CD4-positive, alpha-beta T cell treated with Interleukin-10 for 1 hour (primary cell): ENCODE results near the gene MIEN1.
"Not testable (repeated sequence)": the region's sequence is repeated elsewhere in the genome, so short reads cannot be mapped to it uniquely, and the experiment has no call there.

ENCODE experiments used
- DNase-seq: peaks from one replicate; pipeline ENCODE4 v3.0.0-alpha.2; 2020

Gene MIEN1

DNA sequence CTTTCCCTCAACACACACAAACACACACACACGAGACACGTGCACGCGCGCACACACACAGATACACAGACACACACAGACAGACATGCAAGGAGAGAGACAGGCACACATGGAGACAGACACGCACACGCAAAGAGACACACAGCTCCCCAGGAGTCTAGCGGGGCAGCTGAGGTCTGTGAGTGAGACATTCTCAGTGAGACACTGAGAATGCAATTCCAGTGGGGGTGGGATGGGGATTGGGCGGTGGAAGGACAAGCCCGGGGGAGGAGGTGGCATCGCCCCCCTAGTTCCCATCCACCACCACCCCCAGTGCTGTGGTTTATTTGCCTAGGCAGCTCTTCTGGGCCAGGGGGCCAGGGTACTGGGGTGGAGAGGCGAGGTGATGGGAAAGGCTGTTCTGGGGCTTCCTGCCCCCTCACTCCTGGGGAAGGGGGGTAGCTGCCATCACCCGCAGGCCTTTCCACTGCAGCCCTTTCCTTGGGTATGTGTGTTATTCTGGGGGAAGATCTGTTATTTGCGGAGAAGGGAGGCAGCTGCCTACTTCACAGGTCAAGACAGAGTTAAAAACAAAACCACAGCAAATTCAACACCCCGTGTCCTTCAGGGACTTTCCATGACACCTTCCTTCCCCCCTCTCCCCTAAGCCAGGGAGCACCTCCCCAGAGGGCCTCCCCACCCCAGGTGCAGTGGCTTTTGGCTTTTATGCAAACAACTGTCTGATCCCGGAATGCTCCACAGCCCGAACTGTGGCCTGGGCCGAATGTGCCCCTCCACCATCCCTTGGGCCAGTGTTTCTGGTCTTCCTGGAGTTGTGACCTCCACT is 25.4 kb upstream of the MIEN1 start:
- DNase-seq: peak; percentile 85

DNA sequence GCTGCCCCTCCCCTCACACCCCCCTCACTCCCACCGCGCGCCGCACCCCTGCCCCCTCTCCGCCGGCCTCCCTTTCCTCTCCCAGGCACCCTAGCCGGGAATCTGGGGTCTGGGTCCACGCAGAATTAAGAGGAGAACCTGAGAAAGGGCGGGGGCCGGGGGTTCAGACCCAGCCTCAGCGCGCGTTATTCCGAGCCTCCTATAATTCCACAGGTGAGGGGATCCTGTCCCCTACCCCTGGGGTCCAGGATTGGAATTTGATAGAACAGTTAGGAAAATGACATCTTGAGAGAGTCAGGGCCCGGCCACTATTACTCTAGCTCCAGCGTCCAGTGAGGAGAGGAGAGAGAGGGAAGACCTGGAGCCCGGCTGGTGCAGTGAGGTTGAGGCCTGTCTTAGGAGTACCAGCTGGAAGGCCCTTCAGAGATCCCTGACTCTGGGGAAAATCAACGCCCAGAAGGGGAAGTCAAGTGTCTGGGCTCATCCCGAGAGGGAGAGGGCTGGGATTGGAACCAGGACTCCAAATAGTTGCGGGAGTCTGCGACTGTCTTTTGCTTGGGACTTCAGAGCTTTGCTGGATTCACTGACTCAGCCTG is 24.7 kb upstream of the MIEN1 start:
- no peak for DNase-seq

DNA sequence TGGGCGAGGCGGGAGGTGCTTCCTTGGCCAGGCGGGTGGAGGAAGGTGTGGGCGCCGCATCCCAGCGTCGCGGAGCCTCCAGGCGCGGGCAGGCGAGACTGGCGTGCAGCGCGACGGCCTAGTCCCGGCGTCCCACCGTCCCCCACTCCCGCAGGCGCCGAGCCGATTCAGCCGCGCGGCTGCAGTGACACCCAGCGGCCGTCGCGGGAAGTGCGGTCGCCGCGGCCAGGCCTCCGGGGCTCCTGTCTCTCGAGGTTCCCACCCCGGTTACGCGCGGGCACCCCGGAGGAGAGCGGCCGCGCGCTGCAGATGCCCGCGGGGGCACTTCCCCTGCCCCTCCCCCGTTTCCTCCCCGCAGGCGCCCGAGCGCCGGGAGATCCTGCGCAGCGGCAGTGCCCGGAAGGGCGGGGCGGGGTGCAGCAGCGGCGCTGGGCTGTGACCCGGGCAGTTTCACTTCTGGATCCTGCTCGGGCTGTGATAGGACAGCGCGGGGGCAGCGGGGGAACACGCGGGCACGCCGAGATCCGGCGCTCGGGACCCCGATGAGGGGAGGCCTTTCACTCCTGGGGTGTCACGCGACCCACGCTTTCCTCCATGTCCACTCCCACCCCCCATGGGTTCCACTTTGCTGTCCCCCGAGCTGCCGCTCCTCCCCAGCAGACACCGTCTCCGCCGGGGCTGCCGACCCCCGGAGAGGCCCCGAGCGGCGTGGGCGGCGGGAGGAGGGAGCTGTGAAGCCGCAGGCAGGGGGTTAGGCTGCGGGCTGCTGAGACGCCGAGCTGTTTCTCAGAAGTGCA is 24.0 kb upstream of the MIEN1 start:
- DNase-seq: peak; percentile 99

DNA sequence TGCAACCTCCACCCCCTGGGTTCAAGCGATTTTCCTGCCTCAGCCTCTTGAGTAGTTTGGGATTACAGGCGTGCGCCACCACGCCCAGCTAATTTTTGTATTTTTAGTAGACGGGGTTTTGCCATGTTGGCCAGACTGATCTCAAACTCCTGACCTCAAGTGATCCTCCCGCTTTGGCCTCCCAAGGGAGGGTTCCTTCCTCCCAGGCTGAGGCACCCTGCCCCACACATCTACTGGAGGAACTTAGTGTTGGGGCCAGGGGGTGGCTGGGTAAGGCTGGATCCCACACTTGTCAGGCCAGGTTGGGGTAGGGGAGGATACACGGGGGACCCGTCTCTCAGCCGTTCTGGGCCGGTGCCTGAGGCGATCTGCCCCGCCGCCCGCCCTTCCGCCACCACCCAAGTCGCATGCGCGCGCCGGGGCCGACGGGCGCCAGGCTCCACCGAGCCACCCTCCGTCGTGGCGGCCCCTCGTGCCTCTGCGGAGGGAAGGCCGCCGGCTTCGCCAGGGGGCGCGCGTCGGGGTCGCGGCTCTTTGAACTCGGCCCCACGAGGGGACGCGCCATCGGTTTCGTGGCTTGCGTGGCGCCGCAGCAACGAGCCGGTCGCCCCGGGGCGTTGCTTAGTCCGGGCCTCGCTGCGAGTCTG is 23.3 kb upstream of the MIEN1 start:
- peak; percentile 82 for DNase-seq

- no peak for DNase-seq
These were observed 22.0 kb upstream of the MIEN1 start for GRCh38 chr17:39752241-39752881.

DNA sequence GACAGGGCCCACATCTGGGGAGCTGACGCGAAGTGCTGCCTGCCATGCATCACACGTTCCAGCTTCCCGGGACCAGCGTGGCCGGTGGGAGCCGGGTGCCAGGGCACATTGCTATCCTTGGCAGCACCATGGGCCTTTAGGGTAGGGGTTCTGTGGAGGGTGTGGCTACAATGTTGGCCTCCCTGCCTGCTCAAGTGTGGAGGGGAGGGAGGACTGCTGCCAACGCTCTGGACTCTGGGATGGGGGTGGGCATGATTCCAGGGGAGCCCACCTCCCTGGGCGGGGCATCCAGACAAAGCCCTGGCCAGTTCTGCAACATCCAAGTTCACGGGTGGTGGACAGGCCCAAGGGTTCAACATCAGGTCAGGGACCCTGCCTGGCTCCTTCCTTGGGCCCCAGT is 21.3 kb upstream of the MIEN1 start:
- no peak for DNase-seq

GRCh38 chr17:39751016-39751543 is 20.7 kb upstream of the MIEN1 start:
- DNase-seq: no peak

- no peak for DNase-seq
These were observed 20.0 kb upstream of the MIEN1 start for GRCh38 chr17:39750131-39751015.

- DNase-seq: not testable (repeated sequence)
These were observed 18.2 kb upstream of the MIEN1 start for GRCh38 chr17:39748444-39749034.

DNA sequence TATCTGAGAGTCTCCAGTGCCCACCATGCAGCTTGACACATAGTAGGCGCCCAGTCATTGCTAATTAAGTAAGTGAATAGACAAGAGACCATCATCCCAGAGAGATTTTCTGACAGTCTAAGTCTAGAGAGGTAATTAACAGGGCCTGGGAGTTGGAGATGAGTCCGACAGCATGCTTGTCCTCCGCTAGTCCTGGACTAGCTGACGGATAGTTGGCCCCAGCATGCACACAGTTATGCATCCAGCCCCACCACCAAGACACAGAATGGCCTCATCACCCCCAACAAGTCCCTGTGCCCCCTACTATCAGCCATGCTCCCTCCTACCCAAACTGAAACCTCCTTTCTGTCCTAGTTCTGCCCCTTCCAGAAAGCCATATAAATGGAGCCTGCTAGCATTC is 17.4 kb upstream of the MIEN1 start:
- DNase-seq: no peak

GRCh38 chr17:39746145-39746461 is 15.8 kb upstream of the MIEN1 start:
- no peak for DNase-seq

- DNase-seq: no peak
These were observed 15.2 kb upstream of the MIEN1 start for GRCh38 chr17:39745335-39746144.

DNA sequence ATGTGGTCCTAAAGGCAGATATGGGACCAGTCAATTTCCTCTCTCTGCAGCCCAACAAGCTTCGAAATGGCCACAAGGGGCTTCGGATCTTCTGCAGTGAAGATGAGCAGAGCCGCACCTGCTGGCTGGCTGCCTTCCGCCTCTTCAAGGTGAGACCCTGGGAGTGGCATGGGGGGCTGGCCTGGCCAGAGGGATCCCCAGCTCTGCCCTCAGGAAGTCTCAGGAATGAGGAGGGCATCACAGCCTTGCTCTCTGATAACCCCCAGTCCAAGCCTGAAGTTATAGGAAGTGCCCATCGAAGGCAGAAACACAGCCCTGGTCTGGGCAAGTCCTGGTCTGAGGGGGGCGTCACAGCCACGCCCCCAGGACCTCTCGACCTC is 14.5 kb upstream of the MIEN1 start:
- no peak for DNase-seq

GRCh38 chr17:39744075-39744835 is 13.9 kb upstream of the MIEN1 start:
- no peak for DNase-seq

DNA sequence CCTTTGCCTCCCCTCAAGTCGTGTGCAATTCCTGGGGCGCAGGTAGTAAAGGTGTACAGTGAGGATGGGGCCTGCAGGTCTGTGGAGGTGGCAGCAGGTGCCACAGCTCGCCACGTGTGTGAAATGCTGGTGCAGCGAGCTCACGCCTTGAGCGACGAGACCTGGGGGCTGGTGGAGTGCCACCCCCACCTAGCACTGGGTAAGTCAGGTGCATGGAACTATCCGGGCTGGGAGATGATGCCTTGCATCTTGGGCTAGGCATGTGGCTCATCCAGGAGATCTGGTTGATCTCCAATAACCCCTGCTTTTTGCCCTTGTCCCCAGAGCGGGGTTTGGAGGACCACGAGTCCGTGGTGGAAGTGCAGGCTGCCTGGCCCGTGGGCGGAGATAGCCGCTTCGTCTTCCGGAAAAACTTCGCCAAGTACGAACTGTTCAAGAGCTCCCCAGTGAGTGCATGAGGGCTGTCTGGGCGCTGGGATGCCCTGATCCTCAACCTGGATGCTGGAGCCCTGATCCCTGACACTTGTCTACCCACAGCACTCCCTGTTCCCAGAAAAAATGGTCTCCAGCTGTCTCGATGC is 12.6 kb upstream of the MIEN1 start:
- no peak for DNase-seq

DNA sequence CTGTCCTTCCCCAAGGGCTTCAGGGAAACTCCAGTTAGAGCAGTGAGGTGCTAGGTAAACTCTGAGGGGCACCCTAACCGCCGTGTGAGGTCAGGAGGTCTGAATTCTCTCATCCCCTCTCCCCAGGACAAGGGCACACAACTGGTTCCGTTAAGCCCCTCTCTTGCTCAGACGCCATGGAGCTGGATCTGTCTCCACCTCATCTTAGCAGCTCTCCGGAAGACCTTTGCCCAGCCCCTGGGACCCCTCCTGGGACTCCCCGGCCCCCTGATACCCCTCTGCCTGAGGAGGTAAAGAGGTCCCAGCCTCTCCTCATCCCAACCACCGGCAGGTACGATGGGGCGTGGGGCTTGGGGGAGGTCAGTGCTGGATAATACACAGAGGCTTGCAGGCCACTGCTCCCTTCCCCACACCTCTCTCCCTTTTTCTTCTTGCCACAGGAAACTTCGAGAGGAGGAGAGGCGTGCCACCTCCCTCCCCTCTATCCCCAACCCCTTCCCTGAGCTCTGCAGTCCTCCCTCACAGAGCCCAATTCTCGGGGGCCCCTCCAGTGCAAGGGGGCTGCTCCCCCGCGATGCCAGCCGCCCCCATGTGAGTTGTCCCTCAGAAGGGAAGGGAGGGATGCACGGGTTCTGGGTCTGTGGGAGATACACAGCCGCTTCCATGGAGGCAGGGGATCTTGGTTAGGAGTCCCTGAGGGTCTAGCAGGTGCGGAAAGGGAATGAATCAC is 12.0 kb upstream of the MIEN1 start:
- no peak for DNase-seq

- no peak for DNase-seq
These were observed 10.2 kb upstream of the MIEN1 start for GRCh38 chr17:39740357-39741111.

DNA sequence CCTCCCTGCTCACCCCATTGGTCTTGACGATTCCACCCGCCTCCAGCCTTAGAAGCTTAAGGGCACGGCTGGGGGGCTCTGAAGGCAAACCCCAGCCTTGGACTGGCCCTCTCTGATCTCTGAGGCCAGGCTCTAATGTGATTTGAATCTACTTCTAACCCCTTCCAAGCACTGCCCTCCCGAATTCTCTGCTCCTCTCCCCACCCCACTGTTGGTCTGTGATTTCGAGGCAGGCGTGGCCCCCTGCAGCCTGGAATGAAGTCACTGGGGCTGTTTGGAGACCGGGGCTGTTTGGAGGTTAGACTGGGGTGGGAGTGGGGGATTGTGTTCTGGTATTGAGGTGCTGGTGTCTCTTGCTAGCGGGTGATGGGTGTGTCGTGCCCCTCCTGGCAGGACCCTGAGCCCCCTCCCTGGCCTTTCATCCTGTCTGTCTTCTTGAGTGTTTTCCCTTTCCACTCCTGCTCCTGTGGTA is 9.6 kb upstream of the MIEN1 start:
- DNase-seq: no peak
